Karpas-422 (cell line): Measurements from ENCODE around the gene LYPD3. TPM values are rescaled to one million over a fixed set of nuclear protein-coding genes. Genes with fewer than 3 reads are reported as not detected.
A peak's percentile ranks its signal among the peaks of the same experiment; 100 is the strongest.

Experiments used
- DNase-seq: peaks from one replicate; pipeline ENCODE4 v3.0.0-alpha.2; 2015
- H2AFZ ChIP-seq: fragments of 200-600 bp; sonication (generic); 2 replicates; pipeline ENCODE4 v1.6.1; 2014; ENCODE audit warnings: antibody characterized with exemption, low read length, mixed read lengths
- H3K27ac ChIP-seq: fragments of 200-600 bp; sonication (generic); 2 replicates; pipeline ENCODE4 v1.5.1; 2014; ENCODE audit warnings: mild to moderate bottlenecking, low read length, moderate library complexity
- H3K27me3 ChIP-seq: fragments of 200-600 bp; sonication (generic); 2 replicates; pipeline ENCODE4 v1.6.1; 2014; ENCODE audit warnings: low read length, mixed read lengths
- H3K36me3 ChIP-seq: fragments of 200-600 bp; sonication (generic); 2 replicates; pipeline ENCODE4 v1.6.1; 2014; ENCODE audit warnings: low read length, mixed read lengths; ENCODE audit not compliant: insufficient read depth
- H3K4me1 ChIP-seq: fragments of 200-600 bp; sonication (generic); 2 replicates; pipeline ENCODE4 v1.6.1; 2014; ENCODE audit warnings: mild to moderate bottlenecking, low read length, mixed read lengths
- H3K4me2 ChIP-seq: fragments of 200-600 bp; sonication (generic); 2 replicates; pipeline ENCODE4 v1.6.1; 2014; ENCODE audit warnings: low read length, low read depth, mild to moderate bottlenecking; ENCODE audit not compliant: poor library complexity, severe bottlenecking
- H3K4me3 ChIP-seq: fragments of 200-600 bp; sonication (generic); 2 replicates; pipeline ENCODE4 v1.5.1; 2014; ENCODE audit warnings: mild to moderate bottlenecking, antibody characterized with exemption, low read length, mixed read lengths
- H3K79me2 ChIP-seq: fragments of 200-600 bp; sonication (generic); 2 replicates; pipeline ENCODE4 v1.6.1; 2014; ENCODE audit warnings: mild to moderate bottlenecking, low read length, mixed read lengths
- H3K9ac ChIP-seq: fragments of 200-600 bp; sonication (generic); 2 replicates; pipeline ENCODE4 v1.6.0; 2014; ENCODE audit warnings: low read length
- H3K9me2 ChIP-seq: fragments of 200-600 bp; sonication (generic), shearing (Covaris generic); replicated peaks from 2 replicates; pipeline ENCODE4 v1.6.0; 2014; ENCODE audit warnings: mild to moderate bottlenecking, low read length, moderate library complexity; ENCODE audit not compliant: insufficient read depth
- H3K9me3 ChIP-seq: fragments of 300-700, 200-600 bp; sonication (generic); 2 replicates; pipeline ENCODE4 v1.6.1; 2014; ENCODE audit warnings: low read length, mixed read lengths
- H4K20me1 ChIP-seq: fragments of 200-600 bp; sonication (generic); 2 replicates; pipeline ENCODE4 v1.6.1; 2014; ENCODE audit warnings: mild to moderate bottlenecking, antibody characterized with exemption, low read length, low read depth; ENCODE audit not compliant: insufficient read depth
- total RNA-seq: library from RNA; depleted of rRNA; stranded (reverse); fragments of >200 nt; shearing (Covaris generic); gene quantifications from 2 replicates; pipeline ENCODE4 v1.2.3, GENCODE V29; 2014; ENCODE audit warnings: low replicate concordance

The LYPD3 gene
- total RNA-seq, 1 experiment from 2014 or later: not detected

DNA sequence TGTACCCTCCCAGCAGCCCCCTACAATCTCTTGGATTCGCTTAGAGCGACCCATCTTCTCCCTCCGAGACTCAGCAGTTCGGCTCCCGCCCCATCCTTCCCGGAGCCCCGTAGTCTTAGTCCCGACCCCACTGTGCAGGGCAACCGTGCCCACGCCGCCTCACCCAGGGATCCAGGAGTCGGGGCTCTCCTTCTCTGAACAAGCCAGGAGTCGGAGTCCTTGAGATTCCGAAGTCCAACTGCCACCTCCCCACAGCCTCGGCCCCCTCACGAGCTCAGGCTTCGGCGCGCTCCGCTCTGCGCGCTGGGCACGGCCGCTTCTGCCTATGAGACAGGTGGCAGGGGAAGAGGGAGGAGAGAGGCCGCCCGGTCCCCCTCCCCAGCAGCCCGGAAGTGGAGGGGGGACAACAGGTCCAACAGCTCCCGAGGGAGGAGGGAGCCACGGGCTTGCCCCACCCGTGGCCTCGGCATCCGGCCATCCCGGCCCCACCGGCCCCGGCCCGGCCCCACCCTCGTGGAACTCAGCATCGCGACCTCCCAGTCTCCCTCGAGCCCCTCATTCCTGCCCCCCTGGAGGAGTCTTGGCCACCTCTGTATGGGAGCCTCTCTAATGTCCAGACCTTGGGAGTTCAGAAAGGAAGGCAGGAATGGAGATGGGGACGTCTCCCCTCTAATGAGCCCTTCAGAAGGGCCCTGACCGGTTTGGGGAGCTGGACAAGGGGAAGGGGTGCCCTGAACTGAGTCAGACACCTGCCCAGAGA lies 39.2 kb upstream of the LYPD3 start, which contains the start of gene PHLDB3:
PHLDB3 (minus strand) TSS at position 321 of the 760 bp plus-strand sequence. CDS start 628 bp downstream, outside the sequence.
- DNase-seq: no peak
- peak within 1 kb of the TSS; percentile 67 for H3K4me3 ChIP-seq
- H3K9me2 ChIP-seq: no peaks in the 10 kb centered on the region

GRCh38 chr19:43503501-43504425 lies 38.4 kb upstream of the LYPD3 start:
- Histone ChIP-seq H3K27ac (no peak overlapping the region), H3K9me3 (no peaks in the 10 kb centered on the region), H2AFZ (peak overlapping the region; percentile 89), H3K4me2 (peak overlapping the region; percentile 89), H3K4me1 (peaks cover 16% of the 10 kb centered on the region), H4K20me1 (no peaks in the 10 kb centered on the region), H3K9me2 (no peaks in the 10 kb centered on the region), H3K36me3 (no peaks in the 10 kb centered on the region), H3K79me2 (no peaks in the 10 kb centered on the region), H3K9ac (peak overlapping the region; percentile 64), H3K27me3 (no peaks in the 10 kb centered on the region), H3K4me3 (peak overlapping the region; percentile 67)
- peak; percentile 95 for DNase-seq

More for the DNA sequence above, 39.2 kb upstream of the LYPD3 start, which contains the start of gene PHLDB3:
- Histone ChIP-seq H3K79me2 (no peaks in the 10 kb centered on the region), H3K4me1 (peaks cover 16% of the 10 kb centered on the region), H4K20me1 (no peaks in the 10 kb centered on the region), H3K4me2 (peak within 1 kb of the TSS; percentile 89), H3K27me3 (no peaks in the 10 kb centered on the region), H3K9ac (peak within 1 kb of the TSS; percentile 64), H3K9me3 (no peaks in the 10 kb centered on the region), H2AFZ (peak within 1 kb of the TSS; percentile 89), H3K27ac (no peak within 1 kb of the TSS), H3K36me3 (no peaks in the 10 kb centered on the region)

- Histone ChIP-seq H3K27ac (no peak overlapping the region), H4K20me1 (no peaks in the 10 kb centered on the region), H3K79me2 (no peaks in the 10 kb centered on the region), H3K27me3 (no peaks in the 10 kb centered on the region), H3K9me3 (no peaks in the 10 kb centered on the region), H3K9ac (no peak overlapping the region), H2AFZ (no peak overlapping the region), H3K4me2 (no peak overlapping the region), H3K36me3 (no peaks in the 10 kb centered on the region), H3K4me3 (no peak overlapping the region), H3K9me2 (no peaks in the 10 kb centered on the region), H3K4me1 (peaks cover 16% of the 10 kb centered on the region)
- DNase-seq: no peak
Measured at GRCh38 chr19:43502419-43502976, 37.1 kb upstream of the LYPD3 start.

- no peak overlapping the region for H3K4me3 ChIP-seq
- no peak overlapping the region for H3K27ac ChIP-seq
- peaks cover 16% of the 10 kb centered on the region for H3K4me1 ChIP-seq
- H2AFZ ChIP-seq: no peak overlapping the region
- no peaks in the 10 kb centered on the region for H4K20me1 ChIP-seq
- H3K4me2 ChIP-seq: no peak overlapping the region
- H3K9me2 ChIP-seq: no peaks in the 10 kb centered on the region
- no peaks in the 10 kb centered on the region for H3K36me3 ChIP-seq
- H3K9ac ChIP-seq: no peak overlapping the region
- H3K27me3 ChIP-seq: no peaks in the 10 kb centered on the region
- H3K9me3 ChIP-seq: no peaks in the 10 kb centered on the region
- no peaks in the 10 kb centered on the region for H3K79me2 ChIP-seq
- no peak for DNase-seq
Measured at GRCh38 chr19:43501661-43502418, 36.4 kb upstream of the LYPD3 start.

GRCh38 chr19:43499042-43499441 lies 33.6 kb upstream of the LYPD3 start:
- Histone ChIP-seq H3K27ac (no peak overlapping the region), H3K4me3 (no peak overlapping the region), H3K9ac (no peak overlapping the region), H3K4me2 (no peak overlapping the region), H3K79me2 (no peaks in the 10 kb centered on the region), H4K20me1 (no peaks in the 10 kb centered on the region), H3K9me2 (no peaks in the 10 kb centered on the region), H3K9me3 (no peaks in the 10 kb centered on the region), H2AFZ (no peak overlapping the region), H3K27me3 (no peaks in the 10 kb centered on the region), H3K36me3 (no peaks in the 10 kb centered on the region), H3K4me1 (peaks cover 6% of the 10 kb centered on the region)
- DNase-seq: no peak

- no peak overlapping the region for H2AFZ ChIP-seq
- H3K4me1 ChIP-seq: no peaks in the 10 kb centered on the region
- no peaks in the 10 kb centered on the region for H4K20me1 ChIP-seq
- H3K9ac ChIP-seq: no peak overlapping the region
- H3K9me3 ChIP-seq: no peaks in the 10 kb centered on the region
- no peak overlapping the region for H3K27ac ChIP-seq
- H3K36me3 ChIP-seq: no peaks in the 10 kb centered on the region
- H3K4me2 ChIP-seq: no peak overlapping the region
- no peaks in the 10 kb centered on the region for H3K79me2 ChIP-seq
- H3K9me2 ChIP-seq: no peaks in the 10 kb centered on the region
- DNase-seq: no peak
- no peaks in the 10 kb centered on the region for H3K27me3 ChIP-seq
- no peak overlapping the region for H3K4me3 ChIP-seq
Measured at GRCh38 chr19:43498233-43498842, 32.9 kb upstream of the LYPD3 start.

DNA sequence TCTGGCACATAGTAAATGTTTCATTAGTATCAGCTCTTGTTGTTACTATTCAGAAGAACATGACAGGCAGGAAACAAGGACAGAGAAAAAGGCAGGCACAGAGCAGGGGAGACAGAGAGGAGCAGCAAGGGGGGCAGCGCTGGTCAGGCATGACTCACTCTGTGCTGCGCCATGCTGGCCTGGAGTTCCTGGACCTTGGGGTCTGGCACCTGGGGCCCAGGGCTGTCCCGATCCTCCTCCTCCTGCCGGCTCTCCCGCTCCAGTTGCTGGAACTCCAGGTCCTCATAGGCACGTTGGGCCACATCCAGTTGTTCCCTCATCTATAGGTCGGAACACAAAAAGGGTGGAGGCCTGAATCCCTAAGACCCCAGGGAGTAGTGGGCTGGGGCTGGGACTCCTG lies 31.6 kb upstream of the LYPD3 start:
- Histone ChIP-seq H3K79me2 (no peaks in the 10 kb centered on the region), H3K4me1 (no peaks in the 10 kb centered on the region), H3K27ac (no peak overlapping the region), H3K4me3 (no peak overlapping the region), H2AFZ (no peak overlapping the region), H3K9ac (no peak overlapping the region), H3K36me3 (no peaks in the 10 kb centered on the region), H3K9me3 (no peaks in the 10 kb centered on the region), H4K20me1 (no peaks in the 10 kb centered on the region), H3K9me2 (no peaks in the 10 kb centered on the region), H3K27me3 (no peaks in the 10 kb centered on the region), H3K4me2 (no peak overlapping the region)
- DNase-seq: no peak
